Measurements from ENCODE around the gene SPTLC3.
A peak's percentile ranks its signal among the peaks of the same experiment; 100 is the strongest.

Gene SPTLC3

GRCh38 chr20:13082378-13082777 is 73.6 kb downstream of the SPTLC3 start:
- Histone ChIP-seq H3K4me1 (ENCODE audit: control insufficient read depth, insufficient read depth, low read depth, low read length) (no peaks in the 10 kb centered on the region), H3K36me3 (ENCODE audit: control insufficient read depth in 1 of 2, insufficient read depth in 2 of 2, low read depth in 1 of 2, low read length in 2 of 2) (peaks cover 4 to 9% of the 10 kb centered on the region in 2 experiments), H3K27ac (ENCODE audit: low read length, poor library complexity, severe bottlenecking) (no peak overlapping the region), H3K9ac (ENCODE audit: low read length) (no peak overlapping the region), H2AK5ac (ENCODE audit: low read length, severe bottlenecking) (no peak overlapping the region), H3K9me3 (ENCODE audit: control insufficient read depth, low read length) (no peaks in the 10 kb centered on the region), H4K91ac (ENCODE audit: low read length) (no peak overlapping the region), H3K14ac (ENCODE audit: low read length in 2 of 2) (no peak overlapping the region), H3K23ac (ENCODE audit: low read length in 2 of 2) (no peak overlapping the region), H2BK5ac (ENCODE audit: low read depth, low read length, poor library complexity, severe bottlenecking) (peak overlapping the region; percentile 24), H3K27me3 (ENCODE audit: control insufficient read depth in 1 of 2, insufficient read depth in 1 of 2, low read length in 2 of 2) (no peaks in the 10 kb centered on the region), H3K18ac (ENCODE audit: low read depth in 1 of 2, low read length in 2 of 2) (no peak overlapping the region), H3K4me2 (ENCODE audit: low read length, poor library complexity, severe bottlenecking) (no peak overlapping the region), H3K4me3 (ENCODE audit: insufficient read depth in 1 of 2, low read depth in 1 of 2, low read length in 2 of 2) (no peak overlapping the region), H2BK120ac (ENCODE audit: low read depth, low read length) (no peak overlapping the region), H3K79me1 (replicated peaks; ENCODE audit: low read length, poor library complexity, severe bottlenecking) (no peaks in the 10 kb centered on the region), H4K8ac (ENCODE audit: low read length) (no peak overlapping the region), H2BK15ac (ENCODE audit: low read depth, poor library complexity, severe bottlenecking) (no peak overlapping the region), H2AFZ (ENCODE audit: low read depth, low read length) (no peak overlapping the region), H3K4ac (ENCODE audit: low read depth in 1 of 2, low read length in 2 of 2) (no peak overlapping the region), H2BK12ac (ENCODE audit: low read length in 2 of 2) (no peak overlapping the region)
- no peak for DNase-seq

GRCh38 chr20:13085275-13085674 is 76.5 kb downstream of the SPTLC3 start:
- Histone ChIP-seq H4K91ac (ENCODE audit: low read length) (no peak overlapping the region), H3K27me3 (ENCODE audit: control insufficient read depth in 1 of 2, insufficient read depth in 1 of 2, low read length in 2 of 2) (no peaks in the 10 kb centered on the region), H2AFZ (ENCODE audit: low read depth, low read length) (no peak overlapping the region), H3K18ac (ENCODE audit: low read depth in 1 of 2, low read length in 2 of 2) (no peak overlapping the region), H3K14ac (ENCODE audit: low read length in 2 of 2) (no peak overlapping the region), H3K79me1 (replicated peaks; ENCODE audit: low read length, poor library complexity, severe bottlenecking) (no peaks in the 10 kb centered on the region), H3K4me1 (ENCODE audit: control insufficient read depth, insufficient read depth, low read depth, low read length) (no peaks in the 10 kb centered on the region), H3K9me3 (ENCODE audit: control insufficient read depth, low read length) (no peaks in the 10 kb centered on the region), H3K4ac (ENCODE audit: low read depth in 1 of 2, low read length in 2 of 2) (no peak overlapping the region), H3K23ac (ENCODE audit: low read length in 2 of 2) (no peak overlapping the region), H2AK5ac (ENCODE audit: low read length, severe bottlenecking) (no peak overlapping the region), H2BK15ac (ENCODE audit: low read depth, poor library complexity, severe bottlenecking) (no peak overlapping the region), H3K9ac (ENCODE audit: low read length) (no peak overlapping the region), H4K8ac (ENCODE audit: low read length) (no peak overlapping the region), H3K4me3 (ENCODE audit: insufficient read depth in 1 of 2, low read depth in 1 of 2, low read length in 2 of 2) (no peak overlapping the region), H3K27ac (ENCODE audit: low read length, poor library complexity, severe bottlenecking) (no peak overlapping the region), H2BK120ac (ENCODE audit: low read depth, low read length) (no peak overlapping the region), H3K4me2 (ENCODE audit: low read length, poor library complexity, severe bottlenecking) (no peak overlapping the region), H2BK12ac (ENCODE audit: low read length in 2 of 2) (no peak overlapping the region), H3K36me3 (ENCODE audit: control insufficient read depth in 1 of 2, insufficient read depth in 2 of 2, low read depth in 1 of 2, low read length in 2 of 2) (peaks cover 0 to 3% of the 10 kb centered on the region in 2 experiments), H2BK5ac (ENCODE audit: low read depth, low read length, poor library complexity, severe bottlenecking) (no peak overlapping the region)
- WGBS, result 92% methylated on average over 1 of the region's 3 CpGs
- DNase-seq, result no peak

- Histone ChIP-seq H4K8ac (ENCODE audit: low read length) (no peak overlapping the region), H3K23ac (ENCODE audit: low read length in 2 of 2) (no peak overlapping the region), H3K4ac (ENCODE audit: low read depth in 1 of 2, low read length in 2 of 2) (no peak overlapping the region), H2AK5ac (ENCODE audit: low read length, severe bottlenecking) (no peak overlapping the region), H2AFZ (ENCODE audit: low read depth, low read length) (no peak overlapping the region), H2BK5ac (ENCODE audit: low read depth, low read length, poor library complexity, severe bottlenecking) (no peak overlapping the region), H3K9ac (ENCODE audit: low read length) (no peak overlapping the region), H4K91ac (ENCODE audit: low read length) (no peak overlapping the region), H3K79me1 (replicated peaks; ENCODE audit: low read length, poor library complexity, severe bottlenecking) (no peaks in the 10 kb centered on the region), H3K27ac (ENCODE audit: low read length, poor library complexity, severe bottlenecking) (no peak overlapping the region), H3K18ac (ENCODE audit: low read depth in 1 of 2, low read length in 2 of 2) (no peak overlapping the region), H3K36me3 (ENCODE audit: control insufficient read depth in 1 of 2, insufficient read depth in 2 of 2, low read depth in 1 of 2, low read length in 2 of 2) (peaks cover 4 to 12% of the 10 kb centered on the region in 2 experiments), H3K14ac (ENCODE audit: low read length in 2 of 2) (no peak overlapping the region), H2BK120ac (ENCODE audit: low read depth, low read length) (no peak overlapping the region), H3K4me1 (ENCODE audit: control insufficient read depth, insufficient read depth, low read depth, low read length) (no peaks in the 10 kb centered on the region), H3K27me3 (ENCODE audit: control insufficient read depth in 1 of 2, insufficient read depth in 1 of 2, low read length in 2 of 2) (no peaks in the 10 kb centered on the region), H2BK15ac (ENCODE audit: low read depth, poor library complexity, severe bottlenecking) (no peak overlapping the region), H2BK12ac (ENCODE audit: low read length in 2 of 2) (no peak overlapping the region), H3K9me3 (ENCODE audit: control insufficient read depth, low read length) (no peaks in the 10 kb centered on the region), H3K4me2 (ENCODE audit: low read length, poor library complexity, severe bottlenecking) (no peak overlapping the region), H3K4me3 (ENCODE audit: insufficient read depth in 1 of 2, low read depth in 1 of 2, low read length in 2 of 2) (no peak overlapping the region)
- DNase-seq, result no peak
- WGBS, result 88% methylated on average over 1 of the region's 1 CpG
Measured at GRCh38 chr20:13089950-13090469, 81.2 kb downstream of the SPTLC3 start.

- H2BK5ac ChIP-seq (ENCODE audit: low read depth, low read length, poor library complexity, severe bottlenecking), result no peak overlapping the region
Measured at GRCh38 chr20:13092111-13092510, 83.3 kb downstream of the SPTLC3 start.

More at GRCh38 chr20:13092111-13092510, 83.3 kb downstream of the SPTLC3 start:
- no peak overlapping the region for H4K91ac ChIP-seq (ENCODE audit: low read length)
- H3K14ac ChIP-seq (ENCODE audit: low read length in 2 of 2), result no peak overlapping the region
- no peak overlapping the region for H4K8ac ChIP-seq (ENCODE audit: low read length)
- H3K36me3 ChIP-seq (ENCODE audit: control insufficient read depth in 1 of 2, insufficient read depth in 2 of 2, low read depth in 1 of 2, low read length in 2 of 2), result peaks cover 4 to 11% of the 10 kb centered on the region in 2 experiments
- no peak overlapping the region for H3K4me3 ChIP-seq (ENCODE audit: insufficient read depth in 1 of 2, low read depth in 1 of 2, low read length in 2 of 2)
- no peak overlapping the region for H3K4ac ChIP-seq (ENCODE audit: low read depth in 1 of 2, low read length in 2 of 2)
- no peak overlapping the region for H3K27ac ChIP-seq (ENCODE audit: low read length, poor library complexity, severe bottlenecking)
- H2AFZ ChIP-seq (ENCODE audit: low read depth, low read length), result no peak overlapping the region
- WGBS, result 70% methylated on average over 1 of the region's 2 CpGs
- no peak overlapping the region for H3K4me2 ChIP-seq (ENCODE audit: low read length, poor library complexity, severe bottlenecking)
- H3K9ac ChIP-seq (ENCODE audit: low read length), result no peak overlapping the region
- no peak overlapping the region for H3K23ac ChIP-seq (ENCODE audit: low read length in 2 of 2)
- H3K27me3 ChIP-seq (ENCODE audit: control insufficient read depth in 1 of 2, insufficient read depth in 1 of 2, low read length in 2 of 2), result no peaks in the 10 kb centered on the region
- no peaks in the 10 kb centered on the region for H3K9me3 ChIP-seq (ENCODE audit: control insufficient read depth, low read length)
- DNase-seq, result no peak
- H2BK120ac ChIP-seq (ENCODE audit: low read depth, low read length), result no peak overlapping the region
- H3K79me1 ChIP-seq (replicated peaks; ENCODE audit: low read length, poor library complexity, severe bottlenecking), result no peaks in the 10 kb centered on the region
- H2BK12ac ChIP-seq (ENCODE audit: low read length in 2 of 2), result no peak overlapping the region
- H2AK5ac ChIP-seq (ENCODE audit: low read length, severe bottlenecking), result no peak overlapping the region
- no peak overlapping the region for H2BK15ac ChIP-seq (ENCODE audit: low read depth, poor library complexity, severe bottlenecking)
- H3K4me1 ChIP-seq (ENCODE audit: control insufficient read depth, insufficient read depth, low read depth, low read length), result no peaks in the 10 kb centered on the region
- no peak overlapping the region for H3K18ac ChIP-seq (ENCODE audit: low read depth in 1 of 2, low read length in 2 of 2)
